ENCODE measurements around the gene PIGU. TPM values are rescaled to one million over a fixed set of nuclear protein-coding genes. Genes with fewer than 3 reads are reported as not detected.

Gene PIGU
- total and polyA plus RNA-seq, 2 of the 13 experiments (the other 11 are each of a cell fraction or from before 2014, with no cell fraction given), result 45.5 to 231 TPM

DNA sequence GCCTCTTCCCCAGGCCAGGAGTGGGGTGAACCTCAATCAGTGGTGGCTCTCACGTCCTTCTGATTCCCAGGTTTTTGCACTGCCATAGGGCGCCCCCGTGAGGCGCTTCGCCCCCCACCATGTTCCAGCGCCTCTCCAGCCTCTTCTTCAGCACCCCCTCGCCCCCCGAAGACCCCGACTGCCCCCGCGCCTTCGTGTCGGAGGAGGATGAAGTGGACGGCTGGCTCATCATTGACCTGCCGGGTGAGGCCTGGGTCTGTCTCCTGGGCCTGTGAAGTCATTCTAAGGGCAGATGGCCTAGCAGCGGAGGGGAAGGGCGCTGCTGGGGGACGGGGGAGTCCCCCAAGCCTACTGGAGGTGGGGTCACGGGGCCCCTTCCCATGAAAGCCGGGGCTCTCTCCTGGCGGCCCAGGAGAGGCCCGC is 31.7 kb upstream of the PIGU start (continued):
- no peak for TF ChIP-seq YY1 (IDR thresholded peaks at IDR 0.05; ENCODE audit: insufficient read depth, insufficient replicate concordance, low read depth, low read length)
- TF ChIP-seq ZFP36L1 (CRISPR knock-in tag; IDR thresholded peaks at IDR 0.05), result no peak
- TF ChIP-seq ZNF124 (CRISPR knock-in tag; IDR thresholded peaks at IDR 0.05), result no peak
- TF ChIP-seq ZNF432 (CRISPR knock-in tag; IDR thresholded peaks at IDR 0.05; ENCODE audit: borderline replicate concordance), result no peak
- TF ChIP-seq ZNF20 (CRISPR knock-in tag; IDR thresholded peaks at IDR 0.05), result no peak
- TF ChIP-seq HDAC1 (CRISPR knock-in tag; IDR thresholded peaks at IDR 0.05), result no peak
- TF ChIP-seq, protein P1, sequence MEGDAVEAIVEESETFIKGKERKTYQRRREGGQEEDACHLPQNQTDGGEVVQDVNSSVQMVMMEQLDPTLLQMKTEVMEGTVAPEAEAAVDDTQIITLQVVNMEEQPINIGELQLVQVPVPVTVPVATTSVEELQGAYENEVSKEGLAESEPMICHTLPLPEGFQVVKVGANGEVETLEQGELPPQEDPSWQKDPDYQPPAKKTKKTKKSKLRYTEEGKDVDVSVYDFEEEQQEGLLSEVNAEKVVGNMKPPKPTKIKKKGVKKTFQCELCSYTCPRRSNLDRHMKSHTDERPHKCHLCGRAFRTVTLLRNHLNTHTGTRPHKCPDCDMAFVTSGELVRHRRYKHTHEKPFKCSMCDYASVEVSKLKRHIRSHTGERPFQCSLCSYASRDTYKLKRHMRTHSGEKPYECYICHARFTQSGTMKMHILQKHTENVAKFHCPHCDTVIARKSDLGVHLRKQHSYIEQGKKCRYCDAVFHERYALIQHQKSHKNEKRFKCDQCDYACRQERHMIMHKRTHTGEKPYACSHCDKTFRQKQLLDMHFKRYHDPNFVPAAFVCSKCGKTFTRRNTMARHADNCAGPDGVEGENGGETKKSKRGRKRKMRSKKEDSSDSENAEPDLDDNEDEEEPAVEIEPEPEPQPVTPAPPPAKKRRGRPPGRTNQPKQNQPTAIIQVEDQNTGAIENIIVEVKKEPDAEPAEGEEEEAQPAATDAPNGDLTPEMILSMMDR (CRISPR knock-in tag; IDR thresholded peaks at IDR 0.05), result peak; percentile 61
- TF ChIP-seq ATF7 (IDR thresholded peaks at IDR 0.05), result no peak
- TF ChIP-seq ATF7 (CRISPR knock-in tag; IDR thresholded peaks at IDR 0.05), result 0 out of 2 replicates have a peak, but pooled peaks have one; percentile 1
- 0 out of 2 replicates have a peak, but pooled peaks have one; percentile 21 for TF ChIP-seq ZNF616 (CRISPR knock-in tag; IDR thresholded peaks at IDR 0.05; ENCODE audit: low read depth)
- TF ChIP-seq MBNL3 (CRISPR knock-in tag; conservative IDR thresholded peaks at IDR 0.05), result no peak
- TF ChIP-seq, protein P2, sequence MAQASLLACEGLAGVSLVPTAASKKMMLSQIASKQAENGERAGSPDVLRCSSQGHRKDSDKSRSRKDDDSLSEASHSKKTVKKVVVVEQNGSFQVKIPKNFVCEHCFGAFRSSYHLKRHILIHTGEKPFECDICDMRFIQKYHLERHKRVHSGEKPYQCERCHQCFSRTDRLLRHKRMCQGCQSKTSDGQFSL (CRISPR knock-in tag; IDR thresholded peaks at IDR 0.05), result no peak
